ENCODE data around the gene TMEM191B.
"Not testable (repeated sequence)": the region's sequence is repeated elsewhere in the genome, so short reads cannot be mapped to it uniquely, and the experiment has no call there.

DNA sequence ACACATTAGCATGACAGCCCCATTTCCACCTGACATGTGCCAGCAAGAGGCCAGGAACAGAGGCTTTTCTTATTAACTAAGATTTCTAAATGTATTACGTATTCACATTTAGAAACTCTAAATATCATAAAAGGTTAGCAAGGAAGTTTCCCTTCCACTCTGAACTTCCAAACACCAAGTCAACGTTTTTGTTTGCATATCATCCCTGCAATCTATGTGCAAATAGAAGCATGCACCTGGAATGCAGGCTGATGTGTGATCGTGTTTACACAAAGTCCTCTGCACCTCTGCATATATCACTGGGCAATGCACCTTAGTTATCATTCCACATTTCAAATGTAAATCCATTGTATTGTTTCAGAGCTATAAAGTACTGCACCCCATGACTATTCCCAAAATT lies 31.4 kb upstream of the TMEM191B start:
- TF ChIP-seq, protein P1, sequence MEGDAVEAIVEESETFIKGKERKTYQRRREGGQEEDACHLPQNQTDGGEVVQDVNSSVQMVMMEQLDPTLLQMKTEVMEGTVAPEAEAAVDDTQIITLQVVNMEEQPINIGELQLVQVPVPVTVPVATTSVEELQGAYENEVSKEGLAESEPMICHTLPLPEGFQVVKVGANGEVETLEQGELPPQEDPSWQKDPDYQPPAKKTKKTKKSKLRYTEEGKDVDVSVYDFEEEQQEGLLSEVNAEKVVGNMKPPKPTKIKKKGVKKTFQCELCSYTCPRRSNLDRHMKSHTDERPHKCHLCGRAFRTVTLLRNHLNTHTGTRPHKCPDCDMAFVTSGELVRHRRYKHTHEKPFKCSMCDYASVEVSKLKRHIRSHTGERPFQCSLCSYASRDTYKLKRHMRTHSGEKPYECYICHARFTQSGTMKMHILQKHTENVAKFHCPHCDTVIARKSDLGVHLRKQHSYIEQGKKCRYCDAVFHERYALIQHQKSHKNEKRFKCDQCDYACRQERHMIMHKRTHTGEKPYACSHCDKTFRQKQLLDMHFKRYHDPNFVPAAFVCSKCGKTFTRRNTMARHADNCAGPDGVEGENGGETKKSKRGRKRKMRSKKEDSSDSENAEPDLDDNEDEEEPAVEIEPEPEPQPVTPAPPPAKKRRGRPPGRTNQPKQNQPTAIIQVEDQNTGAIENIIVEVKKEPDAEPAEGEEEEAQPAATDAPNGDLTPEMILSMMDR (conservative IDR thresholded peaks at IDR 0.05; ENCODE audit: low read length): not testable (repeated sequence)
- TF ChIP-seq EZH2phosphoT487 (IDR thresholded peaks at IDR 0.05; ENCODE audit: borderline replicate concordance, low read depth, low read length): not testable (repeated sequence)
